ENCODE measurements around the gene PLCB1. TPM values are rescaled to one million over a fixed set of nuclear protein-coding genes. Genes with fewer than 3 reads are reported as not detected.

The PLCB1 gene
- polyA plus RNA-seq = 1 to 10 TPM; 1.8 to 5.4 (median 2.0) TPM
- long read RNA-seq, donor 1 = 0 reads
- long read RNA-seq, donor 2 = 0 reads
- long read RNA-seq, donor 3 = 0 reads
- long read RNA-seq, donor 4 = 0 reads
- long read RNA-seq, donor 5 = 0 reads
- long read RNA-seq, donor 6 = 0 reads
- long read RNA-seq, donor 7 = 0 reads
- long read RNA-seq, donor 8 = 0 reads
- long read RNA-seq, donor 9 = 0 reads
- long read RNA-seq, donor 10 = 0 reads

GRCh38 chr20:8131598-8132483 is at the start of gene PLCB1:
TSS of gene PLCB1 (plus strand) at chr20:8132266. CDS start at chr20:8132652, 386 bp downstream.
- H3K27ac ChIP-seq (ENCODE audit: low read depth in 1 of 3, low read length in 2 of 3) = peak within 1 kb of the TSS in 1 of 3 donors; percentile 70

DNA sequence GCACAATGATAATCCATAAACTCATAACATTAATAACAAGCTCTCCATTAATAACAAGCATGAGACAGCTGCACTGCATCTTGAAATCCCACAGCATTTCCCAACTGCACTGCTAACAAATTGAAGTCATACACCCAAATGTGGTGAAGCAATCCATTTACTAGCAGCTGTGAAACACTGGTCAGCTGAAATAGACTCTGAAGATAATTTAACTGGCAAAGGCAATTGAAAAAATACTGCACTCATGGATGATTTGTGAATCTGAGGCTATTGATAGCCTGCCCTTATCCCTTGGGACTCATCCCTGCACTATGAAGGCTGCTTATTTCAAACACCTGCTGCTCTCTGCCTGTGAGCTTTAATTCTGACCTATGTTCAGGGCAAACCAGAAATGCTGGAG is 49.1 kb upstream of the PLCB1 start:
- Histone ChIP-seq H3K4me3 (ENCODE audit: low read depth in 1 of 3, low read length in 3 of 3) (no peak overlapping the region), H3K27me3 (ENCODE audit: control insufficient read depth in 3 of 3, insufficient read depth in 3 of 3, low read length in 3 of 3) (no peaks in the 10 kb centered on the region), H3K4me1 (ENCODE audit: control insufficient read depth in 3 of 3, insufficient read depth in 2 of 3, low read depth in 1 of 3, low read length in 2 of 3) (no peaks in the 10 kb centered on the region), H3K9me3 (ENCODE audit: control insufficient read depth in 2 of 2, insufficient read depth in 1 of 2, low read depth in 1 of 2, low read length in 1 of 2) (no peaks in the 10 kb centered on the region), H3K27ac (ENCODE audit: low read depth in 1 of 3, low read length in 2 of 3) (no peak overlapping the region), H3K36me3 (ENCODE audit: control insufficient read depth in 3 of 3, insufficient read depth in 2 of 3, low read depth in 1 of 3, low read length in 3 of 3) (no peaks in the 10 kb centered on the region)
- no peak for DNase-seq
- no peak for FAIRE-seq

More at GRCh38 chr20:8131598-8132483, at the start of gene PLCB1:
- DNase-seq (peak; percentile 71 to 78), FAIRE-seq (no peak)
- WGBS, 3 donors = 0 to 1% (median 0%) methylated on average over 48 to 65 of the region's 65 CpGs
- Histone ChIP-seq H3K9me3 (ENCODE audit: control insufficient read depth in 2 of 2, insufficient read depth in 1 of 2, low read depth in 1 of 2, low read length in 1 of 2) (no peaks in the 10 kb centered on the region), H3K36me3 (ENCODE audit: control insufficient read depth in 3 of 3, insufficient read depth in 2 of 3, low read depth in 1 of 3, low read length in 3 of 3) (no peaks in the 10 kb centered on the region), H3K4me3 (ENCODE audit: low read depth in 1 of 3, low read length in 3 of 3) (peak within 1 kb of the TSS; percentile 43 to 57 (median 46)), H3K27me3 (ENCODE audit: control insufficient read depth in 3 of 3, insufficient read depth in 3 of 3, low read length in 3 of 3) (peaks cover 0 to 35% (median 4%) of the 10 kb centered on the region in 3 donors), H3K4me1 (ENCODE audit: control insufficient read depth in 3 of 3, insufficient read depth in 2 of 3, low read depth in 1 of 3, low read length in 2 of 3) (no peaks in the 10 kb centered on the region)

DNA sequence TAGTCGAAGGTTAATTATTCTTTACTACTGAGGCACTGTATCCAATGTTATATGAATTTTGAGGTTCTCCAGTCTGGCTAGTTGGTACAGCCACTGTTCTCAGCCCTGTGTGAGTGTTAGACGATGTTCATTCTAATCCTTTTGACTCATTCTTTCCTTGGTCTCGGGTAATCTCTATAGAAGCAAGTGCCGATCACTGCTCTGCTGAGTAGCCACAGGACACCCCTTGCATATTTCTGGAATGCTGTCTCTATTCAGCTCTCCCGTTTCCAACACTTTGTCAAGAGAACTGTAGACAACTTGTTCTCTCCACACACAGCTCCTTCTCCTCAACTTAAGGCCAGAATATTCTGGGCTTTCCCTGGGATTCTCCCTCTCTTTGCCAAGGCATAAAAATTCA is 42.4 kb upstream of the PLCB1 start:
- FAIRE-seq (no peak), DNase-seq (no peak)
- Histone ChIP-seq H3K36me3 (ENCODE audit: control insufficient read depth in 3 of 3, insufficient read depth in 2 of 3, low read depth in 1 of 3, low read length in 3 of 3) (no peaks in the 10 kb centered on the region), H3K9me3 (ENCODE audit: control insufficient read depth in 2 of 2, insufficient read depth in 1 of 2, low read depth in 1 of 2, low read length in 1 of 2) (no peaks in the 10 kb centered on the region), H3K4me1 (ENCODE audit: control insufficient read depth in 3 of 3, insufficient read depth in 2 of 3, low read depth in 1 of 3, low read length in 2 of 3) (no peaks in the 10 kb centered on the region), H3K4me3 (ENCODE audit: low read depth in 1 of 3, low read length in 3 of 3) (no peak overlapping the region), H3K27me3 (ENCODE audit: control insufficient read depth in 3 of 3, insufficient read depth in 3 of 3, low read length in 3 of 3) (no peaks in the 10 kb centered on the region), H3K27ac (ENCODE audit: low read depth in 1 of 3, low read length in 2 of 3) (no peak overlapping the region)
- WGBS, 3 donors = 77 to 79% (median 78%) methylated on average over 5 of the region's 5 CpGs

DNA sequence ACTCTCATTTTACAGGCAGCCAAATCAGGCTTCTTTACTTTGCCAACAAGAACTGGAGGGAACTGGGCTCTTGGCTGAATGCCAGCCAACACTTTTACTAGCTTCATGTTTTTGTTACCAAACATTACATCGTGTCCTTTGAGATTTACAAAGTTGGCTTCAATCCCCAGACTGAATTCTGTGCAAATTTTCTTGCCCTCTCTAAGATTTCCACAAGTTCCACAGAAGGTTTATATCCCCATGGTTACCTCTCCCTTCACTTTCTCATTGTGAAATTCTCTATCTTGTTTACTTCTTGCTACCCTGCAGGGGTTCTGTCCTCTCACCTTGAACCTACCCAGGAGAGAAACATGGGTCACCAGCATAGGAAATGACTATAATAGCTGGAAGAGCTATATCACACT is 37.6 kb upstream of the PLCB1 start:
- DNase-seq (no peak), FAIRE-seq (no peak)
- no peak overlapping the region for H3K4me3 ChIP-seq (ENCODE audit: low read depth in 1 of 3, low read length in 3 of 3)
- H3K27me3 ChIP-seq (ENCODE audit: control insufficient read depth in 3 of 3, insufficient read depth in 3 of 3, low read length in 3 of 3) = no peaks in the 10 kb centered on the region
- H3K36me3 ChIP-seq (ENCODE audit: control insufficient read depth in 3 of 3, insufficient read depth in 2 of 3, low read depth in 1 of 3, low read length in 3 of 3) = no peaks in the 10 kb centered on the region
- WGBS, 3 donors = 0 to 4% (median 2%) methylated on average over 1 of the region's 1 CpG
- H3K4me1 ChIP-seq (ENCODE audit: control insufficient read depth in 3 of 3, insufficient read depth in 2 of 3, low read depth in 1 of 3, low read length in 2 of 3) = no peaks in the 10 kb centered on the region
- no peak overlapping the region for H3K27ac ChIP-seq (ENCODE audit: low read depth in 1 of 3, low read length in 2 of 3)
- no peaks in the 10 kb centered on the region for H3K9me3 ChIP-seq (ENCODE audit: control insufficient read depth in 2 of 2, insufficient read depth in 1 of 2, low read depth in 1 of 2, low read length in 1 of 2)

DNA sequence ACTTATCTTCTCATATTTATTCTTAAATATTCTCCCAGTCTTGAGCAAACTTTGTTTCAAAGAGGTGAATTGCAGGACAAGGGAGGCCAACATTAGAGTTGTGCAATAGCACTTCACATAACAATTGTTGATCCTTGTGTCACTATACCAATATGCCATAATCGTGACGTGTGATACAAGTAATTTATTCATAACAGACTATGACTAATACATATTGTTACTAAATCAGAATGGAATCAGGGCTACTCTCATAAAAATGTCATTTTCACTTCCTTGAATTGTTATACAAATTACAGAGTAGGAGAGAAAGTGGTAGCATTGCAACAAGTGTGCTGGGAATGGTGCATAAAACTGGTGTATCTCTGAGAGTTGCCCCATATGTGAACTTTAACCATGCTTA is 37.2 kb upstream of the PLCB1 start:
- FAIRE-seq (no peak), DNase-seq (peak in 1 of 2 donors; percentile 9)
- H3K4me3 ChIP-seq (ENCODE audit: low read depth in 1 of 3, low read length in 3 of 3) = no peak overlapping the region
- no peaks in the 10 kb centered on the region for H3K36me3 ChIP-seq (ENCODE audit: control insufficient read depth in 3 of 3, insufficient read depth in 2 of 3, low read depth in 1 of 3, low read length in 3 of 3)
- WGBS, 3 donors = 20 to 28% (median 24%) methylated on average over 2 of the region's 2 CpGs
- H3K27me3 ChIP-seq (ENCODE audit: control insufficient read depth in 3 of 3, insufficient read depth in 3 of 3, low read length in 3 of 3) = no peaks in the 10 kb centered on the region
- H3K27ac ChIP-seq (ENCODE audit: low read depth in 1 of 3, low read length in 2 of 3) = no peak overlapping the region
- H3K9me3 ChIP-seq (ENCODE audit: control insufficient read depth in 2 of 2, insufficient read depth in 1 of 2, low read depth in 1 of 2, low read length in 1 of 2) = no peaks in the 10 kb centered on the region
- H3K4me1 ChIP-seq (ENCODE audit: control insufficient read depth in 3 of 3, insufficient read depth in 2 of 3, low read depth in 1 of 3, low read length in 2 of 3) = no peaks in the 10 kb centered on the region

GRCh38 chr20:8095648-8096572 is 36.2 kb upstream of the PLCB1 start:
- no peak for FAIRE-seq
- H3K27ac ChIP-seq (ENCODE audit: low read depth in 1 of 3, low read length in 2 of 3) = no peak overlapping the region
- 49 to 74% (median 52%) methylated on average over 5 of the region's 5 CpGs for WGBS, 3 donors

GRCh38 chr20:8097307-8097706 is 34.8 kb upstream of the PLCB1 start:
- DNase-seq (no peak), FAIRE-seq (no peak)
- no peaks in the 10 kb centered on the region for H3K27me3 ChIP-seq (ENCODE audit: control insufficient read depth in 3 of 3, insufficient read depth in 3 of 3, low read length in 3 of 3)
- no peaks in the 10 kb centered on the region for H3K36me3 ChIP-seq (ENCODE audit: control insufficient read depth in 3 of 3, insufficient read depth in 2 of 3, low read depth in 1 of 3, low read length in 3 of 3)
- no peaks in the 10 kb centered on the region for H3K4me1 ChIP-seq (ENCODE audit: control insufficient read depth in 3 of 3, insufficient read depth in 2 of 3, low read depth in 1 of 3, low read length in 2 of 3)
- H3K4me3 ChIP-seq (ENCODE audit: low read depth in 1 of 3, low read length in 3 of 3) = no peak overlapping the region
- no peaks in the 10 kb centered on the region for H3K9me3 ChIP-seq (ENCODE audit: control insufficient read depth in 2 of 2, insufficient read depth in 1 of 2, low read depth in 1 of 2, low read length in 1 of 2)
- no peak overlapping the region for H3K27ac ChIP-seq (ENCODE audit: low read depth in 1 of 3, low read length in 2 of 3)
- 64 to 78% (median 65%) methylated on average over 2 of the region's 2 CpGs for WGBS, 3 donors

More at GRCh38 chr20:8095648-8096572, 36.2 kb upstream of the PLCB1 start:
- Histone ChIP-seq H3K36me3 (ENCODE audit: control insufficient read depth in 3 of 3, insufficient read depth in 2 of 3, low read depth in 1 of 3, low read length in 3 of 3) (no peaks in the 10 kb centered on the region), H3K9me3 (ENCODE audit: control insufficient read depth in 2 of 2, insufficient read depth in 1 of 2, low read depth in 1 of 2, low read length in 1 of 2) (no peaks in the 10 kb centered on the region), H3K27me3 (ENCODE audit: control insufficient read depth in 3 of 3, insufficient read depth in 3 of 3, low read length in 3 of 3) (no peaks in the 10 kb centered on the region), H3K4me1 (ENCODE audit: control insufficient read depth in 3 of 3, insufficient read depth in 2 of 3, low read depth in 1 of 3, low read length in 2 of 3) (no peaks in the 10 kb centered on the region), H3K4me3 (ENCODE audit: low read depth in 1 of 3, low read length in 3 of 3) (no peak overlapping the region)
- no peak for DNase-seq

GRCh38 chr20:8104252-8104651 is 27.8 kb upstream of the PLCB1 start:
- peaks cover 0 to 12% of the 10 kb centered on the region in 2 donors for H3K9me3 ChIP-seq (ENCODE audit: control insufficient read depth in 2 of 2, insufficient read depth in 1 of 2, low read depth in 1 of 2, low read length in 1 of 2)
- no peaks in the 10 kb centered on the region for H3K27me3 ChIP-seq (ENCODE audit: control insufficient read depth in 3 of 3, insufficient read depth in 3 of 3, low read length in 3 of 3)
- FAIRE-seq = no peak
- no peaks in the 10 kb centered on the region for H3K36me3 ChIP-seq (ENCODE audit: control insufficient read depth in 3 of 3, insufficient read depth in 2 of 3, low read depth in 1 of 3, low read length in 3 of 3)
- H3K4me1 ChIP-seq (ENCODE audit: control insufficient read depth in 3 of 3, insufficient read depth in 2 of 3, low read depth in 1 of 3, low read length in 2 of 3) = no peaks in the 10 kb centered on the region
- WGBS, 3 donors = 68 to 88% (median 77%) methylated on average over 2 of the region's 2 CpGs
- DNase-seq = no peak
- H3K4me3 ChIP-seq (ENCODE audit: low read depth in 1 of 3, low read length in 3 of 3) = no peak overlapping the region
- no peak overlapping the region for H3K27ac ChIP-seq (ENCODE audit: low read depth in 1 of 3, low read length in 2 of 3)
